CD14-positive monocyte (primary cell): ENCODE measurements around the gene FAM228B. TPM values are rescaled to one million over a fixed set of nuclear protein-coding genes. Genes with fewer than 3 reads are reported as not detected.
"Not testable (repeated sequence)": the region's sequence is repeated elsewhere in the genome, so short reads cannot be mapped to it uniquely, and the experiment has no call there.

Source experiments
- DNase-seq, 3 donors: peaks; one replicate each; pipeline ENCODE4 v3.0.0-alpha.2; 2011 to 2022
- H2AFZ ChIP-seq: 2 replicates; pipeline ENCODE4 v1.6.0; 2012; ENCODE audit warnings: mild to moderate bottlenecking, low read depth, low read length, inconsistent platforms; ENCODE audit not compliant: insufficient read depth, poor library complexity, severe bottlenecking
- H3K27ac ChIP-seq, 2 donors: 1 replicate in 1 of 2; 2 replicates in 1 of 2; pipeline ENCODE4 v1.5.1; 2012 to 2013; ENCODE audit warnings: low read length in 2 of 2, control low read depth in 1 of 2, inconsistent platforms in 1 of 2, low read depth in 1 of 2, mild to moderate bottlenecking in 1 of 2
- H3K27me3 ChIP-seq, 2 donors: one replicate each; pipeline versions ENCODE4 v1.6.0 to v1.6.1; 2011 to 2013; ENCODE audit warnings: low read length in 2 of 2; ENCODE audit not compliant: control insufficient read depth in 2 of 2, insufficient read depth in 2 of 2
- H3K36me3 ChIP-seq, 2 donors: replicated peaks in 1 of 2; 1 replicate in 1 of 2; 2 replicates in 1 of 2; pipeline versions ENCODE4 v1.5.1 to v1.6.1; 2012 to 2013; ENCODE audit warnings: low read length in 2 of 2, control low read depth in 1 of 2, inconsistent platforms in 1 of 2, mild to moderate bottlenecking in 1 of 2; ENCODE audit not compliant: insufficient read depth in 2 of 2, control insufficient read depth in 1 of 2
- H3K4me1 ChIP-seq, 2 donors: 1 replicate in 1 of 2; 2 replicates in 1 of 2; pipeline versions ENCODE4 v1.5.1 to v1.6.1; 2012 to 2013; ENCODE audit warnings: low read length in 2 of 2, control low read depth in 1 of 2, inconsistent platforms in 1 of 2, mild to moderate bottlenecking in 1 of 2, moderate library complexity in 1 of 2; ENCODE audit not compliant: insufficient read depth in 2 of 2, control insufficient read depth in 1 of 2
- H3K4me2 ChIP-seq: replicated peaks from 2 replicates; pipeline ENCODE3; 2012; ENCODE audit warnings: low read length, moderate library complexity, mild to moderate bottlenecking; ENCODE audit not compliant: poor library complexity, severe bottlenecking; ENCODE audit errors: extremely low read depth
- H3K4me3 ChIP-seq, 3 experiments: fragments of 200-600 bp in 1 of 3; sonication (generic) in 1 of 3; replicated peaks in 1 of 3; 1 replicate in 2 of 3; 2 replicates in 1 of 3; pipeline ENCODE4 v1.5.1; 2011 to 2013; ENCODE audit warnings: low read length in 3 of 3, mild to moderate bottlenecking in 3 of 3, control low read depth in 2 of 3, low read depth in 2 of 3, inconsistent platforms in 1 of 3, moderate library complexity in 1 of 3
- H3K79me2 ChIP-seq: 2 replicates; pipeline ENCODE4 v1.6.0; 2012; ENCODE audit warnings: mild to moderate bottlenecking, control low read depth, inconsistent platforms, low read length, moderate library complexity; ENCODE audit not compliant: insufficient read depth
- H3K9ac ChIP-seq: 2 replicates; pipeline ENCODE4 v1.6.0; 2017; ENCODE audit warnings: low read length, mild to moderate bottlenecking; ENCODE audit not compliant: insufficient read depth, poor library complexity, severe bottlenecking
- H3K9me3 ChIP-seq, 2 donors: replicated peaks in 1 of 2; 1 replicate in 1 of 2; 2 replicates in 1 of 2; pipeline versions ENCODE4 v1.5.1 to v1.6.1; 2012 to 2013; ENCODE audit warnings: low read length in 2 of 2, control low read depth in 1 of 2; ENCODE audit not compliant: control insufficient read depth in 1 of 2, insufficient read depth in 1 of 2
- H4K20me1 ChIP-seq: 2 replicates; pipeline ENCODE4 v1.6.0; 2012; ENCODE audit warnings: mild to moderate bottlenecking, low read length, control low read depth, moderate library complexity; ENCODE audit not compliant: insufficient read depth
- H3K27ac Mint-ChIP-seq, 7 donors: one replicate each; pipeline ENCODE4 v1.8.0; 2020; ENCODE audit warnings: mild to moderate bottlenecking in 7 of 7, mixed read lengths in 7 of 7, moderate library complexity in 6 of 7, inconsistent platforms in 2 of 7
- H3K27me3 Mint-ChIP-seq, 3 donors: one replicate each; pipeline ENCODE4 v1.8.0; 2021 to 2022; ENCODE audit warnings: low read depth in 3 of 3, mild to moderate bottlenecking in 3 of 3, mixed read lengths in 3 of 3, moderate library complexity in 3 of 3, inconsistent platforms in 1 of 3
- H3K36me3 Mint-ChIP-seq, 2 donors: one replicate each; pipeline ENCODE4 v1.8.0; 2020; ENCODE audit warnings: mixed read lengths in 2 of 2, inconsistent platforms in 1 of 2, mild to moderate bottlenecking in 1 of 2
- H3K4me1 Mint-ChIP-seq: one replicate; pipeline ENCODE4 v1.8.0; 2020; ENCODE audit warnings: mild to moderate bottlenecking, mixed read lengths
- H3K4me3 Mint-ChIP-seq, 2 donors: one replicate each; pipeline ENCODE4 v1.8.0; 2020; ENCODE audit warnings: mild to moderate bottlenecking in 2 of 2, mixed read lengths in 2 of 2, moderate library complexity in 1 of 2
- H3K9me3 Mint-ChIP-seq, 7 donors: one replicate each; pipeline ENCODE4 v1.8.0; 2020 to 2022; ENCODE audit warnings: mixed read lengths in 7 of 7, mild to moderate bottlenecking in 6 of 7, moderate library complexity in 6 of 7, inconsistent platforms in 2 of 7
- WGBS: methylation state at CpG from one replicate; pipeline ENCODE4 v1.1.5; 2013; ENCODE audit warnings: missing lambda C conversion rate; ENCODE audit not compliant: insufficient coverage; 5-methylcytosine and 5-hydroxymethylcytosine counted together
- intact Hi-C, 2 donors: fragments of 100-400 bp; cut with micrococcal nuclease; formaldehyde crosslinking; loops; one replicate each; pipeline versions ENCODE4 v1.15.0 to v1.15.1; 2023
- polyA plus RNA-seq, 3 donors: library from polyadenylated mRNA; depleted of rRNA in 1 of 3; unstranded in 2 of 3; stranded (reverse) in 1 of 3; fragments of 300-500 nt in 2 of 3; fragments of >200 nt in 1 of 3; fragmentation: Illumina TruSeq in 2 of 3; gene quantifications; 1 replicate in 2 of 3; 2 replicates in 1 of 3; pipeline ENCODE4 v1.2.3, GENCODE V29; 2012 to 2021
- TF ChIP-seq, protein P1 (sequence below): fragments of 200-600 bp; IDR thresholded peaks from one replicate; pipeline ENCODE4 v1.8.0; 2022; ENCODE audit warnings: antibody characterized with exemption, mild to moderate bottlenecking

FAM228B gene
- polyA plus RNA-seq, 3 donors = 6.5 to 16.1 (median 7.5) TPM

DNA sequence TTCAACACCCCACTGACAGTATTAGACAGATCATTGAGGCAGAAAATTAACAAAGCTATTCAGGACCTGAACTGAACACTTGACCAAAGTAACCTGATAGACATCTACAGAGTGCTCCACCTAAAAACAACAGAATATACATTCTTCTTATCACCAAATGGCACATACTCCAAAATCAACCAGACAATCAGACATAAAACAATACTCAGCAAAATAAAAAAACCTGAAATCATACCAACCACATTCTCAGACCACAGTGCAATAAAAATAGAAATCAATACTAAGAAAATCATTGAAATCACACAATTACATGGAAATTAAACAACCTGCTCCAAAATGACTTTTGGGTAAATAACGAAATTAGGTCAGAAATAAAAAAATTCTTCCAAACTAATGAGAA lies 15.9 kb upstream of the FAM228B start:
- Histone ChIP-seq H2AFZ (no peak overlapping the region), H3K36me3 (peaks cover 13 to 18% of the 10 kb centered on the region in 2 donors), H3K9ac (no peak overlapping the region), H3K4me3 (no peak overlapping the region), H3K79me2 (no peaks in the 10 kb centered on the region), H3K4me2 (no peak overlapping the region), H3K9me3 (peaks cover 6 to 22% of the 10 kb centered on the region in 2 donors), H3K27ac (no peak overlapping the region), H4K20me1 (no peaks in the 10 kb centered on the region), H3K4me1 (no peaks in the 10 kb centered on the region), H3K27me3 (no peaks in the 10 kb centered on the region)
- H3K27ac Mint-ChIP-seq = no peak overlapping the region
- peaks cover 21 to 40% (median 34%) of the 10 kb centered on the region in 7 donors for H3K9me3 Mint-ChIP-seq
- H3K27me3 Mint-ChIP-seq = peaks cover 0 to 2% (median 0%) of the 10 kb centered on the region in 3 donors
- H3K4me1 Mint-ChIP-seq = no peaks in the 10 kb centered on the region
- TF ChIP-seq, protein P1, sequence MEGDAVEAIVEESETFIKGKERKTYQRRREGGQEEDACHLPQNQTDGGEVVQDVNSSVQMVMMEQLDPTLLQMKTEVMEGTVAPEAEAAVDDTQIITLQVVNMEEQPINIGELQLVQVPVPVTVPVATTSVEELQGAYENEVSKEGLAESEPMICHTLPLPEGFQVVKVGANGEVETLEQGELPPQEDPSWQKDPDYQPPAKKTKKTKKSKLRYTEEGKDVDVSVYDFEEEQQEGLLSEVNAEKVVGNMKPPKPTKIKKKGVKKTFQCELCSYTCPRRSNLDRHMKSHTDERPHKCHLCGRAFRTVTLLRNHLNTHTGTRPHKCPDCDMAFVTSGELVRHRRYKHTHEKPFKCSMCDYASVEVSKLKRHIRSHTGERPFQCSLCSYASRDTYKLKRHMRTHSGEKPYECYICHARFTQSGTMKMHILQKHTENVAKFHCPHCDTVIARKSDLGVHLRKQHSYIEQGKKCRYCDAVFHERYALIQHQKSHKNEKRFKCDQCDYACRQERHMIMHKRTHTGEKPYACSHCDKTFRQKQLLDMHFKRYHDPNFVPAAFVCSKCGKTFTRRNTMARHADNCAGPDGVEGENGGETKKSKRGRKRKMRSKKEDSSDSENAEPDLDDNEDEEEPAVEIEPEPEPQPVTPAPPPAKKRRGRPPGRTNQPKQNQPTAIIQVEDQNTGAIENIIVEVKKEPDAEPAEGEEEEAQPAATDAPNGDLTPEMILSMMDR = no peak
- no peak overlapping the region for H3K4me3 Mint-ChIP-seq
- intact Hi-C loops = no loop called here
- no peak for DNase-seq
- peaks cover 17 to 35% of the 10 kb centered on the region in 2 donors for H3K36me3 Mint-ChIP-seq
- WGBS = no CpG with 5 or more reads among the region's 1 CpG

DNA sequence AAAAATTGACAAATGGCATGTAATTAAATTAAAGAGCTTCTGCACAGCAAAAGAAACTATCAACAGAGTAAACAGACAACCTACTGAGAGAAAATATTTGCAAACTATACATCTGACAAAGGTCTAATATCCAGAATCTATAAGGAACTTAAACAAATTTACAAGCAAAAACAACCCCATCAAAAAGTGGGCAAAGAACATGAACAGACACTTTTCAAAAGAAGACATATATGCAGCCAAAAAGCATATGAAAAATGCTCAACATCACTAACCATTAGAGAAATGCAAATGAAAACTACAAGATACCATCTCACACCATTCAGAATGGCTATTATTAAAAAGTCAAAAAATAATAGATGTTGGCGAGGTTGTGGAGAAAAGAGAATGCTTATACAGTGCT lies 13.8 kb upstream of the FAM228B start:
- DNase-seq, H3K79me2 ChIP-seq, H3K4me1 ChIP-seq, H3K27ac ChIP-seq, H2AFZ ChIP-seq, H3K4me3 Mint-ChIP-seq, H3K27ac Mint-ChIP-seq, H3K27me3 ChIP-seq, H3K9ac ChIP-seq, H3K4me3 ChIP-seq, H3K36me3 ChIP-seq, H3K4me1 Mint-ChIP-seq, H3K27me3 Mint-ChIP-seq, intact Hi-C loops, H3K4me2 ChIP-seq, H4K20me1 ChIP-seq: not testable (repeated sequence)
- WGBS = no CpG with 5 or more reads among the region's 1 CpG
- Mint-ChIP-seq H3K9me3 (peaks cover 21 to 38% (median 30%) of the 10 kb centered on the region in 7 donors), H3K36me3 (peaks cover 17 to 26% of the 10 kb centered on the region in 2 donors)
- H3K9me3 ChIP-seq = peaks cover 5 to 12% of the 10 kb centered on the region in 2 donors
